Neural progenitor cell (in vitro differentiated cells): ENCODE data around the gene C4orf50. TPM values are rescaled to one million over a fixed set of nuclear protein-coding genes. Genes with fewer than 3 reads are reported as not detected.

Source experiments
- DNase-seq: peaks from one replicate; pipeline ENCODE4 v3.0.0-alpha.2; 2016; ENCODE audit warnings: low spot score
- H2AFZ ChIP-seq: fragments of 200-600 bp; sonication (generic); replicated peaks from 2 replicates; pipeline ENCODE4 v1.6.1; 2016; ENCODE audit warnings: antibody characterized with exemption
- H3F3A ChIP-seq: fragments of 200-600 bp; sonication (generic); 2 replicates; pipeline ENCODE4 v1.6.1; 2016; ENCODE audit warnings: antibody characterized with exemption, low read depth
- H3K27ac ChIP-seq: fragments of 200-600 bp; sonication (generic); 2 replicates; pipeline ENCODE4 v1.5.1; 2016; ENCODE audit warnings: mild to moderate bottlenecking
- H3K27me3 ChIP-seq: fragments of 200-600 bp; sonication (generic); 2 replicates; pipeline ENCODE4 v1.6.1; 2016; ENCODE audit warnings: mild to moderate bottlenecking, moderate library complexity
- H3K36me3 ChIP-seq: fragments of 200-600 bp; sonication (generic); 2 replicates; pipeline ENCODE4 v1.5.1; 2016
- H3K4me1 ChIP-seq: fragments of 200-600 bp; sonication (generic); 2 replicates; pipeline ENCODE4 v1.6.1; 2016; ENCODE audit warnings: mixed run types
- H3K4me2 ChIP-seq: fragments of 200-600 bp; sonication (generic); 2 replicates; pipeline ENCODE4 v1.6.1; 2016
- H3K4me3 ChIP-seq: fragments of 200-600 bp; sonication (generic); 2 replicates; pipeline ENCODE4 v1.5.1; 2016
- H3K79me2 ChIP-seq: fragments of 200-600 bp; sonication (generic); 2 replicates; pipeline ENCODE4 v1.6.1; 2016; ENCODE audit warnings: low read depth
- H3K9ac ChIP-seq: fragments of 200-600 bp; sonication (generic); 2 replicates; pipeline ENCODE4 v1.6.1; 2016
- H3K9me3 ChIP-seq: fragments of 200-600 bp; sonication (generic); 2 replicates; pipeline ENCODE4 v1.5.1; 2016; ENCODE audit warnings: low read depth
- H4K20me1 ChIP-seq: fragments of 200-600 bp; sonication (generic); 2 replicates; pipeline ENCODE4 v1.6.1; 2016; ENCODE audit warnings: low read depth
- H3K27ac Mint-ChIP-seq: 3 replicates; pipeline ENCODE4 v1.8.0; 2021; ENCODE audit warnings: mixed read lengths
- H3K27me3 Mint-ChIP-seq: 2 replicates; pipeline ENCODE4 v1.8.0; 2022; ENCODE audit warnings: low read depth, mild to moderate bottlenecking, inconsistent platforms, moderate library complexity, mixed read lengths; ENCODE audit not compliant: insufficient read depth
- H3K36me3 Mint-ChIP-seq: 3 replicates; pipeline ENCODE4 v1.8.0; 2021; ENCODE audit warnings: mixed read lengths
- H3K4me1 Mint-ChIP-seq: 3 replicates; pipeline ENCODE4 v1.8.0; 2021; ENCODE audit warnings: mixed read lengths
- H3K4me3 Mint-ChIP-seq: 3 replicates; pipeline ENCODE4 v1.8.0; 2021; ENCODE audit warnings: mild to moderate bottlenecking, moderate library complexity, mixed read lengths
- H3K9me3 Mint-ChIP-seq: 3 replicates; pipeline ENCODE4 v1.8.0; 2020; ENCODE audit warnings: mixed read lengths
- EZH2 ChIP-seq: fragments of 200-600 bp; sonication (generic); IDR thresholded peaks from 2 replicates; pipeline ENCODE4 v1.6.1; 2017; ENCODE audit warnings: antibody characterized with exemption, mild to moderate bottlenecking, moderate library complexity
- EZH2phosphoT487 ChIP-seq: fragments of 200-600 bp; sonication (generic); IDR thresholded peaks from 2 replicates; pipeline ENCODE4 v1.6.1; 2017; ENCODE audit warnings: antibody characterized with exemption
- total RNA-seq: library from RNA; depleted of rRNA; stranded (reverse); fragments of >200 nt; gene quantifications from 2 replicates; pipeline ENCODE4 v1.2.3, GENCODE V29; 2015; ENCODE audit warnings: low replicate concordance
- TF ChIP-seq, protein P1 (sequence below): fragments of 200-600 bp; sonication (generic); IDR thresholded peaks from 2 replicates; pipeline ENCODE4 v1.5.1; 2017; ENCODE audit warnings: antibody characterized with exemption, mild to moderate bottlenecking

Gene C4orf50
- total RNA-seq, 1 donor from 2014 or later = 0.32 TPM

DNA sequence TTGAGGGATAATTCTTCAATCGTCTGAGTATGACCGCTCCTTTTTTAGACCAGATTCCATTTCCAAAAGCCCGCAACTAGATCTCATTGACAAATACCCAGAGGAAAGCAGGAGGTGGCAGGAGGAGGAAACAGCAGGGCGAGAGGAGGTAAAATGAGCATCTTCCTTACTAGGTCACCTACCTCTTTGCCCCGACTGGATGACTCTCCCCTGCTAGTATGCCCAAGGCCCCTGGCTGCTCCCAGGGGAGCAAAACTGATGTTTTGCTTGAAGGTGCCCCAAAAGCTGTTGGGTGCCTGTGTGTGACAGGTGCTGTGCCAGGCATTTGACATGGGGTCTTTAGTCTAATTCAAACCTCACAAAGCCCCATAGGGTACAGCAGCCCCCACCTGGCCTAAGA, 48.9 kb downstream of the C4orf50 start:
- Histone ChIP-seq H3K9ac (no peak overlapping the region), H3K4me2 (no peak overlapping the region), H2AFZ (no peak overlapping the region), H3K27me3 (no peaks in the 10 kb centered on the region), H3K4me3 (no peak overlapping the region), H3K9me3 (no peaks in the 10 kb centered on the region), H3K27ac (no peak overlapping the region), H3F3A (no peaks in the 10 kb centered on the region), H4K20me1 (no peaks in the 10 kb centered on the region), H3K4me1 (peaks cover 9% of the 10 kb centered on the region), H3K36me3 (no peaks in the 10 kb centered on the region), H3K79me2 (no peaks in the 10 kb centered on the region)
- H3K4me1 Mint-ChIP-seq = peaks cover 6% of the 10 kb centered on the region
- peaks cover 12% of the 10 kb centered on the region for H3K27me3 Mint-ChIP-seq
- no peak overlapping the region for H3K4me3 Mint-ChIP-seq
- no peak for DNase-seq
- no peak overlapping the region for H3K27ac Mint-ChIP-seq
- TF ChIP-seq EZH2phosphoT487 (no peak), EZH2 (no peak)
- TF ChIP-seq, protein P1, sequence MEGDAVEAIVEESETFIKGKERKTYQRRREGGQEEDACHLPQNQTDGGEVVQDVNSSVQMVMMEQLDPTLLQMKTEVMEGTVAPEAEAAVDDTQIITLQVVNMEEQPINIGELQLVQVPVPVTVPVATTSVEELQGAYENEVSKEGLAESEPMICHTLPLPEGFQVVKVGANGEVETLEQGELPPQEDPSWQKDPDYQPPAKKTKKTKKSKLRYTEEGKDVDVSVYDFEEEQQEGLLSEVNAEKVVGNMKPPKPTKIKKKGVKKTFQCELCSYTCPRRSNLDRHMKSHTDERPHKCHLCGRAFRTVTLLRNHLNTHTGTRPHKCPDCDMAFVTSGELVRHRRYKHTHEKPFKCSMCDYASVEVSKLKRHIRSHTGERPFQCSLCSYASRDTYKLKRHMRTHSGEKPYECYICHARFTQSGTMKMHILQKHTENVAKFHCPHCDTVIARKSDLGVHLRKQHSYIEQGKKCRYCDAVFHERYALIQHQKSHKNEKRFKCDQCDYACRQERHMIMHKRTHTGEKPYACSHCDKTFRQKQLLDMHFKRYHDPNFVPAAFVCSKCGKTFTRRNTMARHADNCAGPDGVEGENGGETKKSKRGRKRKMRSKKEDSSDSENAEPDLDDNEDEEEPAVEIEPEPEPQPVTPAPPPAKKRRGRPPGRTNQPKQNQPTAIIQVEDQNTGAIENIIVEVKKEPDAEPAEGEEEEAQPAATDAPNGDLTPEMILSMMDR = no peak
- H3K9me3 Mint-ChIP-seq = no peaks in the 10 kb centered on the region
- no peaks in the 10 kb centered on the region for H3K36me3 Mint-ChIP-seq

- Mint-ChIP-seq H3K4me1 (peaks cover 11% of the 10 kb centered on the region), H3K27me3 (peaks cover 8% of the 10 kb centered on the region), H3K9me3 (no peaks in the 10 kb centered on the region), H3K4me3 (no peak overlapping the region), H3K27ac (no peak overlapping the region), H3K36me3 (no peaks in the 10 kb centered on the region)
- no peak overlapping the region for H3K27ac ChIP-seq
- no peak overlapping the region for H3K9ac ChIP-seq
- no peaks in the 10 kb centered on the region for H3F3A ChIP-seq
- DNase-seq = no peak
- TF ChIP-seq, protein P1 = no peak
- no peak for TF ChIP-seq EZH2phosphoT487
- no peak for TF ChIP-seq EZH2
- peaks cover 9% of the 10 kb centered on the region for H3K4me1 ChIP-seq
- no peaks in the 10 kb centered on the region for H3K79me2 ChIP-seq
- no peaks in the 10 kb centered on the region for H3K27me3 ChIP-seq
- H3K4me2 ChIP-seq = no peak overlapping the region
- H3K9me3 ChIP-seq = no peaks in the 10 kb centered on the region
- H2AFZ ChIP-seq = no peak overlapping the region
- H3K4me3 ChIP-seq = no peak overlapping the region
- H4K20me1 ChIP-seq = no peaks in the 10 kb centered on the region
- H3K36me3 ChIP-seq = no peaks in the 10 kb centered on the region
These were observed 50.0 kb downstream of the C4orf50 start for GRCh38 chr4:5968246-5968645.

DNA sequence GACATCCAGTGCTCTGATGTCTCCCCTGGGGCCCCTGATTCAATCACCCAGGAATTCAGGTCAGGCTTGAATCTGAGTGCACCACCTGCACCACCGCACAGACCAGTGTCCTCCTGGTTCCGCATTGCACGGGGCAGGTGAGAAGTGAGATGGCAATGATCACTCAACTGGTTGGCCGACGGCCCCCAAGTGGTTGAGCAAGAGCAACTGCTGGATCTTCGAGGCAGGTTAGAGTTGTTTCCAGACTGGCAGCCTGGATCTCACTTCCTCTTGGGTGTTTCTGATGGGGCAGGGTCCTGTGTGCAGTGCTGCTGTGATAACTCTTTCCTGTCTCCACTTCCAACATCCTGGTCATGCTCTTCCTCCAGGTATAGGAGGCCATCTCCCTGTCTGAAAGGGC, 50.4 kb downstream of the C4orf50 start:
- Histone ChIP-seq H3K9me3 (no peaks in the 10 kb centered on the region), H3K79me2 (no peaks in the 10 kb centered on the region), H3K27me3 (no peaks in the 10 kb centered on the region), H2AFZ (no peak overlapping the region), H3K4me1 (peaks cover 9% of the 10 kb centered on the region), H3F3A (no peaks in the 10 kb centered on the region), H3K4me2 (no peak overlapping the region), H3K36me3 (no peaks in the 10 kb centered on the region), H4K20me1 (no peaks in the 10 kb centered on the region), H3K27ac (no peak overlapping the region), H3K4me3 (no peak overlapping the region), H3K9ac (no peak overlapping the region)
- Mint-ChIP-seq H3K27me3 (peaks cover 5% of the 10 kb centered on the region), H3K4me1 (peaks cover 11% of the 10 kb centered on the region), H3K9me3 (no peaks in the 10 kb centered on the region), H3K4me3 (no peak overlapping the region), H3K36me3 (no peaks in the 10 kb centered on the region), H3K27ac (no peak overlapping the region)
- DNase-seq = no peak
- TF ChIP-seq EZH2phosphoT487 = no peak
- TF ChIP-seq, protein P1 = no peak
- no peak for TF ChIP-seq EZH2
